Measurements from ENCODE around the gene IRGC.
"Not testable (repeated sequence)": the region's sequence is repeated elsewhere in the genome, so short reads cannot be mapped to it uniquely, and the experiment has no call there.

- TF ChIP-seq, protein P1, sequence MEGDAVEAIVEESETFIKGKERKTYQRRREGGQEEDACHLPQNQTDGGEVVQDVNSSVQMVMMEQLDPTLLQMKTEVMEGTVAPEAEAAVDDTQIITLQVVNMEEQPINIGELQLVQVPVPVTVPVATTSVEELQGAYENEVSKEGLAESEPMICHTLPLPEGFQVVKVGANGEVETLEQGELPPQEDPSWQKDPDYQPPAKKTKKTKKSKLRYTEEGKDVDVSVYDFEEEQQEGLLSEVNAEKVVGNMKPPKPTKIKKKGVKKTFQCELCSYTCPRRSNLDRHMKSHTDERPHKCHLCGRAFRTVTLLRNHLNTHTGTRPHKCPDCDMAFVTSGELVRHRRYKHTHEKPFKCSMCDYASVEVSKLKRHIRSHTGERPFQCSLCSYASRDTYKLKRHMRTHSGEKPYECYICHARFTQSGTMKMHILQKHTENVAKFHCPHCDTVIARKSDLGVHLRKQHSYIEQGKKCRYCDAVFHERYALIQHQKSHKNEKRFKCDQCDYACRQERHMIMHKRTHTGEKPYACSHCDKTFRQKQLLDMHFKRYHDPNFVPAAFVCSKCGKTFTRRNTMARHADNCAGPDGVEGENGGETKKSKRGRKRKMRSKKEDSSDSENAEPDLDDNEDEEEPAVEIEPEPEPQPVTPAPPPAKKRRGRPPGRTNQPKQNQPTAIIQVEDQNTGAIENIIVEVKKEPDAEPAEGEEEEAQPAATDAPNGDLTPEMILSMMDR (IDR thresholded peaks at IDR 0.05; ENCODE audit: low read length): not testable (repeated sequence)
- not testable (repeated sequence) for TF ChIP-seq EZH2 (optimal IDR thresholded peaks at IDR 0.05; ENCODE audit: low read depth, low read length); EZH2phosphoT487 (IDR thresholded peaks at IDR 0.05; ENCODE audit: low read length)
Observed at GRCh38 chr19:43764684-43765083, 48.8 kb downstream of the IRGC start.

Data from MM.1S (cell line).